Renal pelvis (tissue), 4 donors: ENCODE results near the gene EPOP. TPM values are rescaled to one million over a fixed set of nuclear protein-coding genes. Genes with fewer than 3 reads are reported as not detected.

ENCODE experiments used
- DNase-seq: peaks from one replicate; pipeline ENCODE4 v3.0.0-alpha.2; 2013
- polyA plus RNA-seq, 3 donors: library from polyadenylated mRNA; unstranded; fragments of 120-200 nt; gene quantifications; one replicate each; pipeline ENCODE4 v1.2.1, GENCODE V29; 2013; ENCODE audit not compliant: insufficient read length in 3 of 3

Gene EPOP
- polyA plus RNA-seq, 3 donors: 1.6 to 1.7 (median 1.7) TPM

GRCh38 chr17:38677819-38678218 is 3.1 kb upstream of the EPOP start:
- DNase-seq: no peak

- DNase-seq: peak; percentile 82
Measured at GRCh38 chr17:38676706-38677504, 2.1 kb upstream of the EPOP start.

- DNase-seq: no peak
Measured at GRCh38 chr17:38674014-38674748, 576 bp downstream of the EPOP start.

GRCh38 chr17:38673707-38674013 is 1.1 kb downstream of the EPOP start:
- DNase-seq: no peak

- DNase-seq: no peak
Measured at GRCh38 chr17:38672788-38673706, 1.7 kb downstream of the EPOP start.

- no peak for DNase-seq
Measured at GRCh38 chr17:38671939-38672720, 2.6 kb downstream of the EPOP start.

GRCh38 chr17:38669520-38669919 is 5.2 kb downstream of the EPOP start:
- no peak for DNase-seq

- DNase-seq: no peak
Measured at GRCh38 chr17:38667787-38668122, 7.0 kb downstream of the EPOP start.

GRCh38 chr17:38667099-38667786 is 7.5 kb downstream of the EPOP start:
- DNase-seq: peak; percentile 58

GRCh38 chr17:38663964-38664644 is 10.7 kb downstream of the EPOP start:
- no peak for DNase-seq

- DNase-seq: peak; percentile 77
Measured at GRCh38 chr17:38663125-38663751, 11.5 kb downstream of the EPOP start.

GRCh38 chr17:38660097-38661025 is 14.4 kb downstream of the EPOP start:
- DNase-seq: no peak

GRCh38 chr17:38659415-38659814 is 15.3 kb downstream of the EPOP start:
- no peak for DNase-seq

- no peak for DNase-seq
Measured at GRCh38 chr17:38658741-38659345, 15.9 kb downstream of the EPOP start.

GRCh38 chr17:38657824-38658740 is 16.7 kb downstream of the EPOP start:
- DNase-seq: no peak

GRCh38 chr17:38656959-38657823 is 17.6 kb downstream of the EPOP start:
- DNase-seq: no peak
